SIG-M5 (cell line): ENCODE data around the gene CHST2.

Experiments used
- DNase-seq: peaks from one replicate; lab custom pipeline; 2025; lab: John Stamatoyannopoulos, UW

CHST2 gene

DNA sequence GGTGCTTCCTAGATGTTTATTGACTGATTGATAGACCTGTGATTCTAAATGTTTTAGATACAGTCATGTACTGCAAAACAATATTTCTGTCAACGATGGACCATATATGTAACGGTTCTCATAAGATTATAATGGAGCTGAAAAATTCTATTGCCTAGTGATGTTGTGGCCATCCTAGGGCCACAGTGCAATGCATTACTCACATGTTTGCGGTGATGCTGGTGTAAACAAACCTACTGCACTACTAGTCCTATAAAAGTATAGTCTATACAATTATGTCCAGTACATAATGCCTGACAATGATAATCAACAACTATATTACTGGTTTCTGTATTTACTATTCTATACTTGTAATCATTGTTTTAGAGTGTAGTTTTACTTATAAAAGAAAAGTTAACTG is 46.8 kb downstream of the CHST2 start:
- no peak for DNase-seq

DNA sequence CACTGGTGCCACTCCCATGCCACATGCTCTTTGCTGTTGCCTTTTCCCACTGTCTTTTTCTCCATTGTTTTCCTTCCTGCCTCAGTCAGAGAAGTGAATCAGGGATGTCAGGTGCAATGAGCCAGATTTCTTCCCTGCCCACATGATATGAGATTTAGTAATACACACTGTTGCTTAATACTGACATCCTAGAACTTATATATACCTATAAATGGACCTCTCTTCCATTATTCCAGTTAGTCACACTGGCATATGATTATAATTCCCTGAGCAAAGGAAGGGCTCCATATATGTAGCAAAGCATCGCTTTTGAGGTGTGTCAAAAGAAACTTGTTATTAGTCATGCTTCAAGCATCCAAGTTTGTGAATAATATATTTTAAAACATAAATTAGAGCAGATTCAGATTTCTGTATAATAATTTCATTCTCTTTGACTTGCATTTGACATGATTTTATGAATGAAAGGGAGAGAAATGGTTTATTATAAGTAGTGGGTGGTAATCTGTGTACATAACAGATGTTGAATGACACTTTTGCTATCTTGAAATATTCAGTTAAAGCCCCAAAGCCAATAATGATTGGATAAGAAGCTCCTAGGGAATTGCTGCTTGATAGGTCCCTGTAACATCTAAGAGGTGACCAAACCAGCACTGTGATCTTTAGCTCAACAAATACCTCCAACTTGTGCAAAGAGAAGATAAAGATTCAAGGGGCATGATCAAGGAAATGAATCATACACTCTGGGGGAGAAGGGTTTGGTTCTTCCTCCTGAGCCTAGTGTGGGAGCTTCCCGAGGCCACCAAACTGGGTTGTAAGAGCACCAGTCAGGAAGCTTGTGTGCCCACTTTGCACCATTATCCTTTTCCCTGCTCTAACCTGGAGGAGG is 48.6 kb downstream of the CHST2 start:
- DNase-seq, result no peak

DNA sequence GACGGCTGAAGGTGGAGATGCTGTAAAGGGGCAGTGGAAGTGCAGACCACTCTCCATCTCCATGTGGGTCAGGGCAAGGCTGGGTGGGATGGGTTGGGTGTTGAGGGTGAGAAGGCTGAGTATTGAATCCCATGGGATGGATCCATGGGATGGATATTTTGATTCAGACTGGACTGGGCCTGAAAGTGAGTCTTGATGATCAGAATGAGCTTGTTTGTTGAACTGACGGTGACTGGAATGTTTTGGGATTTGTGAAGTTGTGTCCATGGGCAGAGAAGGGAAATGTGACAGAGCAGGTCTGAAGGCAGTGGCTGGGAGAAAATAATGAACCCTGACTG is 49.3 kb downstream of the CHST2 start:
- no peak for DNase-seq

DNA sequence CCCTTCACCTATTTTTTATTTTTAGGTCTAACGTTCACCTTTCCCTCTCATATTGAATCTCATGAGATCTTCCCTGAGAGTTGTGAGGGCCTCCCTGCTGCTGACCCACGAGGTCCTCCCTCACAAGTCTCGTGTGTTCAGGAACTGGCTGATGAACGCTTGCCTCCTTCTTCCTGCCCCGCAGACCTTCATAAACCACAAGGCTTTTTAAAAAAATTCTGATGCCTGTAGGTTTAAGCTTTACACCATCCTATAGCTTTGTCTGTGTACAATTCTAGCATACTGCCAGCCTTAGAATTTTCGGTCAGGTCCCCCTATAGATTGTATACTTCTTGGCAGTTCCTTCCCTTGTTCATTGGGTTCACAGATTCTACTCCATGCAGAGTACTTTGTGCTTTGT is 50.5 kb downstream of the CHST2 start:
- DNase-seq, result no peak

DNA sequence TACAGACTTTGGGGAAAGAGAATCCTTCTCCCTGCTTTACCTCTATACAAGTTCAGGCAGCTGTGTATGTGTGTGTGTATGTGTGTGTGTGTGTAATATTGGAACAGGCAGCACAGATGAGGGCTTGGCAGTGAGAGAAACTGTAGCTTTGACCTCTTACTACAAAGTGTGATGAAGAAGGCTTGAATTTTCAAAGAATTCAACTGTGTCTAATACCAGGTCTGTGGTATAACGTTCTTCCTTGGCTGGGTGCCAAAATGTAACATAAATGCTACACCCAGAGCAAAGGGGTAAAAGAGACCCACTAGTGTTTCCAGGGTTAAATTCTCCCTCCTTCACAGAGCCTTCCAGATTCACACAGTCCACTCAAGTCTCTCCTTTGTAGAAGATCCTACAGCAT is 51.1 kb downstream of the CHST2 start:
- no peak for DNase-seq

DNA sequence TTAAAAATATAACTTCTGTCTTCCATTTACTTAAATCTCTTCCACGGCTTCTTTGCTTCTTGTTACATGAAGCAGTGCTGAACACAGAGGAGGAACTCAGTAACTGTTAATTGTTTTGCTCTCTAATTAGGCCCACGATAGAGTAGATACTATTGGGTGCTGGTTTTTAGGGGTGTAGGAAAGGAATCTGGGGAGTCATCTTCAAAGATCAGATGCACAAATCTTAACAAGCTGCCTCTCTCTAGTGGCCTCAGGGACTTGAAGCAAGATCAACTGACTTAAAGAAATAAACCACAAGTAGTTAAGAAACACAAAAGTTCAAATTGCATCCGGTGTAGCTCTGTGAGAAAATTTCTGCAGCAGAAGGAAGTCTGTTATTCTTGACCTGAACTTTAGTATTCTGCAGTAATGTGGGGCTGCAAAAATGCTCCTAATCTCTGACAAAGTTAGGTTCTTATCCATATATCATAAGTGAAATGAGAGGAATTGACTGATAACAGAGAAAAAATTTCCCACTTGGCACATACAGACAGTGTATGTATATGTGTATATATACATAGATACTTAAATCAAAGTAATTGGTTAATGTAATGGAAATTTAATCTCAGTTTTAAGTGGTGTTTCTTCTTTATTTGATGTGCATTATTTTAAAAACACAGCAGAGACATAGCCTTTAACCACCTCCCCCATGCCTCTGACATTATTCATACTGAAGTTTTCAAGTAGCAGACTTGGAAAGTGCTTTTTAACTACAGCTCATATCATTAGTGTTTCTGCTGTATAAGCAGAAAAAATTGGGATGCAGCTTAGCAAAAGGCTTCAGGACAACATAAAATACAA is 51.8 kb downstream of the CHST2 start:
- DNase-seq, result peak; percentile 28

DNA sequence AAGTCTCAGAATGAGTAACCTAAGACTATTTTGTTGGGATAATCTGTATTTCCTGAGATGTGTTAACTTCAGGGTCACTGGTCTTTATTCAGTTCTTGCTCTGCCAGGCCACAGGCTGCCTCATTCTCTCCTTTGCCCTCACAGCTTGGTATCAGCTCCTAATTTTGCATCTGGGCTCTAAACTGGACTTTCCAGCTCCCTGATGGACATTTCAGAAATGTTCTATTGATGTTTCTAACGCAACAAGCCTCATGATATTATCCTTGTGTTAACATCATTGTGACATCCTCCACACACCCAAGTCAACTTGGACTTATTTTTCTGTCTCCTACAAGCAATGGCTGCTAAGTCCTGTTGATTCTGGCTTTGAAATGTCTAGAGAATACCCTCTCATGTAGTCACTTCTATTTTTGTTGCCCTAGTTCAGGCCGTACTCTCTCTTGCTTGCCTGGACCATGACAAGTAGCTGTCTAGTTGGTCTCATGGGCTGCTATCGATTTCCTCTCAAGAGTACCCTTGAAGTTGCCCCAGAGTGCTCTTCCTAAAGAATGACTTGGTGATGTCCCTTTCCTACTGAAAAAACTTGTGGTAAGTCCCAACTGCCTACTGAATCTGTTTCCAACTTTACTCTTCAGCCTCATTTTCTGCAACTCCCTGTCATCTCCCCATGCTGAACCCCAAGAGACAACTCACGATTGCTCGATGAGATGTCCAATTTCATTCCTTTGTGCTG is 52.7 kb downstream of the CHST2 start:
- DNase-seq, result no peak

DNA sequence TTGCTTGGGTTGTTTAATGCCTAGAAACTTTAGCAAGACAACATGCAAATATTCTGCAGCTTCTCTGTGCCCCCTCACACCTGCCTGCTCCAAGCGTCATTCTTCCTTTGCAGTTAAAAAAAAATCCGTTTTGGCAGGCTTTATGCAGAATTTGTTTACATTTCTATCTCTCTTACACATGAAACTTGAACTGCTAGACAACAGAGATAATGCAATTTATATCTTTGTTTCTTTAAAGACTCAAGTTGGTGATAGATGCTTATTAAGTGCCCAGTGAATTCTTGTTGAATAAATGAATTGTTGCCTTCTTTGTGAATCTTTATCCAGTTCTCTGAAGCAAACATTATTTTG is 53.2 kb downstream of the CHST2 start:
- no peak for DNase-seq

DNA sequence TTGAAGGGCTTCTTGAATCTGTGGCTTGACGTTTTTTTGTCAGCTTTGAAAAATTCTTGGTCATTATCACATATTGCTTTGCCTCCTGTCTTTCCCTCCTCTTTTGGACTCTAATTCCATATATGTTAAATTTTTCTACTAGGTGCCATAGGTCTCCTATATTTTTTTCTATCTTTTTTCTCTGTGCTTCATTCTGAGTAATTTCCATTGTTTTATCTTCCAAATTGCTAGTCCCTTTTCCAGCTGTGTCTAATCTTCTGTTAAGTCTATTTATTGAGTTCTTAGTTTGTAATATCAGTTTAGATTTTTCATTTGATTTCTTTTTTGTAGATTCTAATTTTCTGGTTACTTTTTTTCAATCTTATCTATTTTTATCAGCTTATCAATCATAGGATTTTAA is 53.7 kb downstream of the CHST2 start:
- DNase-seq, result no peak
